ENCODE measurements around the gene CLPTM1L.

GRCh38 chr5:1272201-1272600 lies 72.7 kb downstream of the CLPTM1L start:
- no peak for TF ChIP-seq CTCF (conservative IDR thresholded peaks at IDR 0.05; ENCODE audit: low read depth, low read length)
- no peak for TF ChIP-seq EZH2 (IDR thresholded peaks at IDR 0.05; ENCODE audit: borderline replicate concordance, low read depth, low read length, poor library complexity, severe bottlenecking)

Measured in A673 (cell line).